Stimulated activated naive CD8-positive, alpha-beta T cell treated with anti-CD3 and anti-CD28 coated beads, Interleukin-15, Interleukin-2, amounts not matched to agents 100 ng/mL and 50 ng/mL, for 24 hours (primary cell): Measurements from ENCODE around the gene ERP44.
A peak's percentile ranks its signal among the peaks of the same experiment; 100 is the strongest.
"Not testable (repeated sequence)": the region's sequence is repeated elsewhere in the genome, so short reads cannot be mapped to it uniquely, and the experiment has no call there.

Source experiments
- H3K27ac Mint-ChIP-seq: one replicate; pipeline ENCODE4 v1.8.0; 2021; ENCODE audit warnings: mild to moderate bottlenecking, mixed read lengths
- H3K27me3 Mint-ChIP-seq: one replicate; pipeline ENCODE4 v1.8.0; 2021; ENCODE audit warnings: mixed read lengths
- H3K36me3 Mint-ChIP-seq: one replicate; pipeline ENCODE4 v1.8.0; 2021; ENCODE audit warnings: low read depth, mixed read lengths
- H3K4me1 Mint-ChIP-seq: one replicate; pipeline ENCODE4 v1.8.0; 2021; ENCODE audit warnings: low read depth, mixed read lengths
- H3K4me3 Mint-ChIP-seq: one replicate; pipeline ENCODE4 v1.8.0; 2021; ENCODE audit warnings: mild to moderate bottlenecking, mixed read lengths
- H3K9me3 Mint-ChIP-seq: one replicate; pipeline ENCODE4 v1.8.0; 2021; ENCODE audit warnings: mixed read lengths

The ERP44 gene

GRCh38 chr9:100098887-100099721, at the start of gene ERP44, which contains the start of gene INVS:
ERP44 (minus strand) TSS chr9:100099000; CDS start chr9:100098840, 160 bp downstream.
INVS (plus strand) TSS chr9:100099243; CDS start chr9:100104522, 5,279 bp downstream.
- Mint-ChIP-seq H3K36me3 (peaks cover 9% of the 10 kb centered on the region), H3K27me3 (no peaks in the 10 kb centered on the region), H3K4me3 (peak within 1 kb of the TSS; percentile 99), H3K27ac (peak within 1 kb of the TSS; percentile 97), H3K4me1 (peaks cover 43% of the 10 kb centered on the region), H3K9me3 (no peaks in the 10 kb centered on the region)

DNA sequence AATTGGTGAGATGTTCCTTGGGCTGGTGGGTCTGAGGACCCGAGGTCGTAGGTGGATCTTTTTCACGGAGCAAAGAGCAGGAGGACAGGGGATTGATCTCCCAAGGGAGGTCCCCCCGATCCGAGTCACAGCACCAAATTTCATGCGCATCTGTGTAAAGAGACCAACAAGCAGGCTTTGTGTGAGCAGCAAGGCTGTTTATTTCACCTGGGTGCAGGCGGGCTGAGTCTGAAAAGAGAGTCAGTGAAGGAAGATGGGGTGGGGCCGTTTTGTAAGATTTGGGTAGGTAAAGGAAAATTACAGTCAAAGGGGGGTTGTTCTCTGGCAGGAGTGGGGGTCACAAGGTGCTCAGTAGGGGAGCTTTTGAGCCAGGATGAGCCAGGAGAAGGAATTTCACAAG, 47.2 kb upstream of the ERP44 start:
- H3K4me3 Mint-ChIP-seq, H3K4me1 Mint-ChIP-seq, H3K36me3 Mint-ChIP-seq, H3K27ac Mint-ChIP-seq, H3K9me3 Mint-ChIP-seq, H3K27me3 Mint-ChIP-seq: not testable (repeated sequence)

DNA sequence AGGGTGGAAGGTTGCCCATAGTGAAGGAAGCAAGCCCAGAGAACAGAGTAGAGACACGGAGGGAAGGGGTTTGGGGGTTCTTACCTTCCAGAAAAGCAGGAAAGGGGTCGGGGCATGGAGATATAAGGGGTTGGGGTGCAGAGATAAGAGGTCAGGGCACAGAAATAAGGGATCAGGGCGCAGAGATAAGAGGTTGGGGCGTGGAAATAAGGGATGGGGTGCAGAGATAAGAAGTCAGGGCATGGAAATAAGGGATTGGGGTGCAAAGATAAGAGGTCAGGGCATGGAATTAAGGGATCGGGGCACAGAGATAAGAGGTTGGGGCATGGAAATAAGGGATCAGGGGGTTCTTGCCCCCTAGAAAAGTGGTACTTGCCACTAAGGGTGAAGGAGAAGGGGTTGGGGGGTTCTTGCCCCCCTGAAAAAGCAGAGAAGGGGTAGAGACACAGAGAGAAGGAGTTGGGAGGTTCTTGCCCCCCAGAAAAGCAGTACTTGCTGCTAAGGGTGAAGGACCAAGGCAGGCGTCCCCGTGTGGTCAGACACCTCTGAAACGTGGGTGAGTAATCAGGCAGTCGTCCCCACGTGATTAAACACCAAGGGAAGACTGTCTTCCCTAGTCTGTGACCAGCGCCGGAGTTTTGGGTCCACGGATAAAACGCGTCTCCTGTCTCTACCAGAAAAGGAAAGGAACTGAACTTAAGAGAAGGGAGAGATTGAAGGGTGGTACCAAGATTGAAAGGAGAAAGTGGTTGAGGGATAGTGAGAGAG, 46.6 kb upstream of the ERP44 start:
- H3K27ac Mint-ChIP-seq, H3K27me3 Mint-ChIP-seq, H3K4me1 Mint-ChIP-seq, H3K4me3 Mint-ChIP-seq, H3K36me3 Mint-ChIP-seq, H3K9me3 Mint-ChIP-seq: not testable (repeated sequence)

GRCh38 chr9:100141862-100142261, 43.1 kb upstream of the ERP44 start:
- H3K36me3 Mint-ChIP-seq, H3K27me3 Mint-ChIP-seq, H3K4me3 Mint-ChIP-seq, H3K9me3 Mint-ChIP-seq, H3K27ac Mint-ChIP-seq, H3K4me1 Mint-ChIP-seq: not testable (repeated sequence)

GRCh38 chr9:100140303-100140702, 41.5 kb upstream of the ERP44 start:
- H3K4me1 Mint-ChIP-seq: not testable (repeated sequence)

DNA sequence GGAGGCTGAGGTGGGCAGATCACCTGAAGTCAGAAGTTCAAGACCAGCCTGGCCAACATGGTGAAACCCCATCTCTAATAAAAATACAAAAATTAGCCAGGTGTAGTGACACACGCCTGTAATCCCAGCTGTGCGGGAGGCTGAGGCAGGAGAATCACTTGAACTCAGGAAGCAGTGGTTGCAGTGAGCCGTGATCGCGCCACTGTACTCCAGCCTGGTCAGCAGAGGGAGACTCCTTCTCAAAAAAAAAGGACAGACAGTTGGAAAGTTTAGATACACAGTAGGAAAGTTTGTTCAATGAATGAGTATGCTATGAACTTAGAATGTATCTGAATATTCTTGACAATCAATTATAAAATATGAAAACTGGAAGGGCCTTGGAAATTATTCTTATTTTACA, 38.0 kb upstream of the ERP44 start:
- H3K4me3 Mint-ChIP-seq, H3K9me3 Mint-ChIP-seq: not testable (repeated sequence)

More at GRCh38 chr9:100140303-100140702, 41.5 kb upstream of the ERP44 start:
- not testable (repeated sequence) for H3K36me3 Mint-ChIP-seq, H3K27me3 Mint-ChIP-seq, H3K27ac Mint-ChIP-seq, H3K4me3 Mint-ChIP-seq, H3K9me3 Mint-ChIP-seq

GRCh38 chr9:100134731-100135130, 35.9 kb upstream of the ERP44 start:
- Mint-ChIP-seq H3K27me3 (no peaks in the 10 kb centered on the region), H3K9me3 (no peaks in the 10 kb centered on the region), H3K36me3 (peaks cover 39% of the 10 kb centered on the region), H3K4me3 (no peak overlapping the region), H3K27ac (no peak overlapping the region), H3K4me1 (peaks cover 6% of the 10 kb centered on the region)

More for the DNA sequence above, 38.0 kb upstream of the ERP44 start:
- peaks cover 25% of the 10 kb centered on the region for H3K36me3 Mint-ChIP-seq
- H3K27ac Mint-ChIP-seq, H3K4me1 Mint-ChIP-seq, H3K27me3 Mint-ChIP-seq: not testable (repeated sequence)

DNA sequence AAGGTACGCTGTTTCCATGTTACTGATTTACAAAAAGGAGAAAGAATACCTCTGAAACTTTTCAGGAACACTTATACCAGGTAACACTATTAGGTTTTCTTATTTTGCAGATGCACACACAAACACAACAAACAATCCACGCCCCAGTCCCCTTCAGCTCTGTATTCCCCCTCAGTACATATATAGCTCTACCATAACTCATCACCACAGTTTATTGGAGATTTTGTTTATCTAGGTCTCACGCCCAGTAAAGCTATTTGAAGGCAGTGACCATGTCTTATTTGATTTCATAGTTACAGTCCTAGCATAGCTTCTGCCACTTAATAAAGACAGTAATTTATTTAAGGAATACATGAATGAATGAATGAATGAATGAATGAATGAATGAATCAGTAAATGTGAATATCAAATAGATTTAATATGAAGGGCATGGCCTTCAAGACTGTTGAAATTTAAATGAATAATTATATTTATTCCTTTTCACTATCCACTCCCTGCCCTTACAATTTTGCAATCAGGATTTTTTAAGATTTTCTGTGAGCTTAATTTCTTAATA, 33.2 kb upstream of the ERP44 start:
- Mint-ChIP-seq H3K9me3 (no peaks in the 10 kb centered on the region), H3K4me1 (peaks cover 6% of the 10 kb centered on the region), H3K4me3 (no peak overlapping the region), H3K27me3 (no peaks in the 10 kb centered on the region), H3K27ac (no peak overlapping the region), H3K36me3 (peaks cover 49% of the 10 kb centered on the region)

DNA sequence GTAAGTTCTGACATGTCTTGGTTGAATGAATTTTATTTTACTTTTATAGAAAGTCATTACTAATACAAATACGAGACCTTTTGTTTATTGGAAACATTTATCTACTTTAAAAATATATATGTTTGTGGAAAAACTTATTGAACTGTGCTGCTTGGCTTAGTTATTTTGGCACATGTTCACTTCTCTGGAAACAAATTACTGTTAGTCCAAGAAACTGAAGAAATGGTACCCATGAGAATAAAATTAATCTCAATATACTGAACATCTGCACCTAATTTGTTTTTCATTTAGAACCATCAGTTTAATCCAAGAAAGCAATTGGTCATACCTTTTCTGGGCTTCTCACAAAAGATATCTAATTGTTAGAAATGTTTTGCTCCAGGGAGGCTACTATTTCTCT, 32.4 kb upstream of the ERP44 start:
- Mint-ChIP-seq H3K27ac (no peak overlapping the region), H3K4me3 (no peak overlapping the region), H3K36me3 (peaks cover 53% of the 10 kb centered on the region), H3K9me3 (no peaks in the 10 kb centered on the region), H3K4me1 (peaks cover 6% of the 10 kb centered on the region), H3K27me3 (no peaks in the 10 kb centered on the region)

DNA sequence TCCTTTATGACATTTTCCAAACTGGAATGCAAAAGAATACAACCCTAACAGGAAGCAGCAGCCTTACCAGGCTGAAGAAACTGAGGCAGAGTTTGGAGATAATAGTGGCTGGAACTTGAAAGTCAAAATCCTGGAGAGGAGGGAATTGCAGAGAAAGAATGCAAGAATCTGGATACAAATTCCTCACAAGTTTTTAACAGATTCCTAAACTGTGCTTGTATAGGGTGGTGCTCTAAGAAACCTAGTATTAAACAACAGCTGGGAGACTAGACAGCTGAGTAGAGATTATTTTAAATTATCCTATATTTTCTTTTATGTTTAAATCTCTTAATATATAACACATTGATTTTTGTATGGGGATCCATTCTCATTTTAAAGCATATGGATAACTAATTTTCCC, 31.0 kb upstream of the ERP44 start:
- peaks cover 12% of the 10 kb centered on the region for H3K4me1 Mint-ChIP-seq

GRCh38 chr9:100126423-100126822, 27.6 kb upstream of the ERP44 start:
- no peak overlapping the region for H3K4me3 Mint-ChIP-seq
- H3K4me1 Mint-ChIP-seq: peaks cover 9% of the 10 kb centered on the region
- H3K36me3 Mint-ChIP-seq: peaks cover 48% of the 10 kb centered on the region
- no peak overlapping the region for H3K27ac Mint-ChIP-seq
- H3K9me3 Mint-ChIP-seq: no peaks in the 10 kb centered on the region
- H3K27me3 Mint-ChIP-seq: no peaks in the 10 kb centered on the region

More for the DNA sequence above, 31.0 kb upstream of the ERP44 start:
- H3K27ac Mint-ChIP-seq: no peak overlapping the region
- H3K36me3 Mint-ChIP-seq: peaks cover 62% of the 10 kb centered on the region
- H3K9me3 Mint-ChIP-seq: no peaks in the 10 kb centered on the region
- H3K4me3 Mint-ChIP-seq: no peak overlapping the region
- no peaks in the 10 kb centered on the region for H3K27me3 Mint-ChIP-seq

- no peaks in the 10 kb centered on the region for H3K9me3 Mint-ChIP-seq
- H3K4me3 Mint-ChIP-seq: no peak overlapping the region
- peaks cover 12% of the 10 kb centered on the region for H3K4me1 Mint-ChIP-seq
- H3K36me3 Mint-ChIP-seq: peaks cover 48% of the 10 kb centered on the region
- no peaks in the 10 kb centered on the region for H3K27me3 Mint-ChIP-seq
- no peak overlapping the region for H3K27ac Mint-ChIP-seq
These were observed 27.1 kb upstream of the ERP44 start for GRCh38 chr9:100125910-100126309.

DNA sequence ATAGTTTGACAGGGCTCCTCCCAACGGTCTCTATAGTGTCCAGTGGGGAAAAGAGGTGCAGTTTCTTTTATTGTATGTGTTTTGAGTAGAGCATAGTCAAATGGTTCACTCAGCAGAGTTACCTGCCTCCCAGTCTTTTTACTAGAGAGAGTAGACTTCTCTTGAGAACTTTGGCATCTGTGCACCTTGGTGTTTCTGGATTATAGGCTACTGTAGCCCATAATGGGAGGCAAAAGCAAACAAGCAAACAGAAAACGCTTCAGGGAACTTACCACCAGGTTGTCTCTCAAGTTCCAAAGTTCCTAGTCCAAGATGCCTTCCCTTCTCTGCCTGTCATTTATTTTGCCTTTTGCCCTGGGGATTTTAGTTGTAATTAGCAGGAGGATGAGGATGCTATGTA, 26.4 kb upstream of the ERP44 start:
- H3K4me1 Mint-ChIP-seq: peaks cover 19% of the 10 kb centered on the region
- H3K27ac Mint-ChIP-seq: no peak overlapping the region
- H3K27me3 Mint-ChIP-seq: no peaks in the 10 kb centered on the region
- H3K9me3 Mint-ChIP-seq: no peaks in the 10 kb centered on the region
- H3K36me3 Mint-ChIP-seq: peaks cover 47% of the 10 kb centered on the region
- H3K4me3 Mint-ChIP-seq: no peak overlapping the region

DNA sequence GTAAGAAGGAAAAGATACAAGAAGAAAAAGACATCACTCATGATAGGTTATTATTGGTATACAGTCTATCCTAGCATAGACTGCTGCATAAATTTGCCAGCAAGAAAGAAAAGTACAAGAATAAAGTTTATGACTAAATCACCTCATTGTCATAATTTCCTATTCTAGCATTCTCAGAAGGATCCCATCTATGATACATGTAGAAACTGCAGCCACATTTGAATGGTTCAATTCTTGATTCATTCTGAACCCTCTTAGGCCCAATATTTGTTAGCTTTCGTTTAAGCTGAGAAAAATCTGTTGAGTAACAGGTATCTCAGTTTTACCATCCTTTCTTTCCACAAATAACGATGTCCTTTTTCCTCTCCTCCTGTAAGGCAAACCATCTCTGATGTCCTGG, 21.5 kb upstream of the ERP44 start:
- Mint-ChIP-seq H3K27ac (peak overlapping the region; percentile 54), H3K27me3 (no peaks in the 10 kb centered on the region), H3K4me3 (no peak overlapping the region), H3K36me3 (peaks cover 30% of the 10 kb centered on the region), H3K4me1 (peaks cover 22% of the 10 kb centered on the region), H3K9me3 (no peaks in the 10 kb centered on the region)

DNA sequence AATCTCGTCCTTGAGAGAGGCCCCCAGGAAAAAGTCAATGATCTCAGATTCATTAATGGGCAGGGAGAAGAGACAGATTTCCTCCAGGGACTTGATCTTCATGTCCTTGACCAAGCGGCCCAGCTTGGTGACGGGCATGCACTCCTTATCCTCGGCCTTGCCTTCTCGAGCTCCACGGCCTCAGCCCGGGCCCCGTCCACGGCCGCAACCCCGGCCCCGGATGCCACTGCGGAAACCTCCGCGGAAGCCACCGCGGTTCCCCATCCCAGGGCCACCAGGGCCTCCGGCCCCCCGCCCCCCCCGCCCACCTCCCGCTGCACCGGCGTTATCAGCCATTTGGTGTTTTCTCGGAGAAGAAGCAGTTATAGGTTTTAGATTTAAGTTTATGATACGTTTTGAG, 18.5 kb upstream of the ERP44 start:
- Mint-ChIP-seq H3K36me3 (peaks cover 39% of the 10 kb centered on the region), H3K4me3 (no peak overlapping the region), H3K4me1 (peaks cover 28% of the 10 kb centered on the region), H3K27ac (no peak overlapping the region), H3K27me3 (no peaks in the 10 kb centered on the region), H3K9me3 (no peaks in the 10 kb centered on the region)
